SK-N-MC (cell line): ENCODE data around the gene ANXA2R.
"Not testable (repeated sequence)": the region's sequence is repeated elsewhere in the genome, so short reads cannot be mapped to it uniquely, and the experiment has no call there.

Source experiments
- EZH2 ChIP-seq: fragments of 200-600 bp; sonication (generic); IDR thresholded peaks from one replicate; pipeline ENCODE4 v1.6.1; 2017; ENCODE audit warnings: antibody characterized with exemption
- FOXP2 ChIP-seq: optimal IDR thresholded peaks from 2 replicates; pipeline ENCODE3; 2011; ENCODE audit warnings: mild to moderate bottlenecking, moderate library complexity; ENCODE audit not compliant: insufficient read depth; ENCODE audit errors: extremely low read length, control extremely low read depth
- POLR2AphosphoS5 ChIP-seq: IDR thresholded peaks from 2 replicates; pipeline ENCODE4 v1.6.1; 2012; ENCODE audit warnings: mild to moderate bottlenecking, low read depth, low read length, borderline replicate concordance

DNA sequence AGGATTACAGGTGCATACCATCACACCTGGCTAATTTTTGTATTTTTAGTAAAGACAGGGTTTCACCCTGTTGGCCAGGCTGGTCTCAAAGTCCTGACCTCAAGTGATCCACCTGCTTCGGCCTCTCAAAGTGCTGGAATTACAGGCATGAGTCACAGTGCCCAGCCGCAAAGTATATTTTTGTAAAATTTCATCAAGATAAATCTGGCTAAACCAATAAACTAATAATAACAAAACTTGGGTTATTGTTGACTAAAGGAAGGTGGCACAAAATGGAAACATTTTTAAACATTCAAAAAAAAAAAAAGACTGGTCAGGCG is 29.2 kb upstream of the ANXA2R start:
- not testable (repeated sequence) for TF ChIP-seq POLR2AphosphoS5, EZH2, FOXP2
